GM12873 (cell line): ENCODE data around the gene FAM98A.

ENCODE experiments used
- CTCF ChIP-seq: IDR thresholded peaks from 2 replicates; pipeline ENCODE4 v1.5.1; 2012; ENCODE audit warnings: low read depth, mild to moderate bottlenecking, moderate library complexity, low read length, control low read depth; ENCODE audit not compliant: insufficient read depth; ENCODE audit errors: missing control alignments

FAM98A gene

GRCh38 chr2:33607251-33607721, 8.2 kb upstream of the FAM98A start:
- TF ChIP-seq CTCF, result no peak

- TF ChIP-seq CTCF, result no peak
Observed at GRCh38 chr2:33606622-33607021, 7.5 kb upstream of the FAM98A start.

- TF ChIP-seq CTCF, result no peak
Observed at GRCh38 chr2:33606100-33606499, 7.0 kb upstream of the FAM98A start.

GRCh38 chr2:33605056-33605455, 6.0 kb upstream of the FAM98A start:
- TF ChIP-seq CTCF, result no peak

- TF ChIP-seq CTCF, result no peak
Observed at GRCh38 chr2:33603416-33603815, 4.3 kb upstream of the FAM98A start.

GRCh38 chr2:33602201-33602830, 3.2 kb upstream of the FAM98A start:
- no peak for TF ChIP-seq CTCF

- TF ChIP-seq CTCF, result no peak
Observed at GRCh38 chr2:33599943-33600192, 769 bp upstream of the FAM98A start.

GRCh38 chr2:33598561-33599174, 431 bp downstream of the FAM98A start:
- TF ChIP-seq CTCF, result no peak
